Gastroesophageal sphincter (tissue), 4 donors: ENCODE measurements around the gene APOBEC3G. TPM values are rescaled to one million over a fixed set of nuclear protein-coding genes. Genes with fewer than 3 reads are reported as not detected.
"Not testable (repeated sequence)": the region's sequence is repeated elsewhere in the genome, so short reads cannot be mapped to it uniquely, and the experiment has no call there.

Experiments
- ATAC-seq: fragments of 150-250 bp; one replicate; pipeline ENCODE4 v1.9.1; 2016; ENCODE audit warnings: mild to moderate bottlenecking, moderate library complexity
- H3K27ac ChIP-seq, 4 donors: fragments of 200-600 bp; sonication (generic) in 3 of 4; 1 replicate in 3 of 4; 2 replicates in 1 of 4; pipeline ENCODE4 v1.5.1; 2016 to 2019
- H3K27me3 ChIP-seq: fragments of 200-600 bp; sonication (generic); one replicate; pipeline ENCODE4 v1.5.1; 2019
- H3K36me3 ChIP-seq, 2 donors: fragments of 200-600 bp; sonication (generic); one replicate each; pipeline ENCODE4 v1.5.1; 2019; ENCODE audit warnings: control low read depth in 1 of 2
- H3K4me1 ChIP-seq, 3 donors: fragments of 200-600 bp; sonication (generic); 1 replicate in 2 of 3; 2 replicates in 1 of 3; pipeline ENCODE4 v1.5.1; 2016 to 2019; ENCODE audit warnings: control low read depth in 2 of 3
- H3K4me3 ChIP-seq, 2 donors: fragments of 200-600 bp; sonication (generic); one replicate each; pipeline ENCODE4 v1.5.1; 2019; ENCODE audit warnings: mild to moderate bottlenecking in 1 of 2, moderate library complexity in 1 of 2
- H3K9me3 ChIP-seq, 3 donors: fragments of 200-600 bp; sonication (generic); one replicate each; pipeline ENCODE4 v1.5.1; 2017 to 2019; ENCODE audit warnings: control low read depth in 2 of 3
- EP300 ChIP-seq: sonication (generic); formaldehyde crosslinking; IDR thresholded peaks from one replicate; pipeline ENCODE4 v1.6.1; 2017; ENCODE audit warnings: antibody characterized with exemption, mild to moderate bottlenecking
- POLR2A ChIP-seq, 2 donors: fragments of 450-650 bp; IDR thresholded peaks; one replicate each; pipeline ENCODE4 v1.6.1; 2017; ENCODE audit warnings: antibody characterized with exemption in 2 of 2, mild to moderate bottlenecking in 2 of 2, moderate library complexity in 1 of 2
- POLR2AphosphoS5 ChIP-seq: sonication (generic); formaldehyde crosslinking; IDR thresholded peaks from one replicate; pipeline ENCODE4 v1.6.1; 2017; ENCODE audit warnings: antibody characterized with exemption
- WGBS, 2 donors: methylation state at CpG; one replicate each; pipeline ENCODE4 v1.1.5; 2018; ENCODE audit warnings: low coverage in 1 of 2; 5-methylcytosine and 5-hydroxymethylcytosine counted together
- total RNA-seq, 4 donors: library from RNA; depleted of rRNA; stranded (reverse); fragments of >200 nt; gene quantifications; one replicate each; pipeline ENCODE4 v1.1.0, GENCODE V29; 2016
- TF ChIP-seq, protein P1 (sequence below), 4 experiments: fragments of 200-600 bp in 2 of 4; fragments of 450-650 bp in 2 of 4; sonication (generic) in 1 of 4; IDR thresholded peaks; one replicate each; pipeline ENCODE4 v1.5.1; 2017 to 2019; ENCODE audit warnings: antibody characterized with exemption in 4 of 4, mild to moderate bottlenecking in 2 of 4, moderate library complexity in 2 of 4

APOBEC3G gene
- total RNA-seq, 4 donors from 2014 or later, result 3.2 to 8.3 (median 7.3) TPM

DNA sequence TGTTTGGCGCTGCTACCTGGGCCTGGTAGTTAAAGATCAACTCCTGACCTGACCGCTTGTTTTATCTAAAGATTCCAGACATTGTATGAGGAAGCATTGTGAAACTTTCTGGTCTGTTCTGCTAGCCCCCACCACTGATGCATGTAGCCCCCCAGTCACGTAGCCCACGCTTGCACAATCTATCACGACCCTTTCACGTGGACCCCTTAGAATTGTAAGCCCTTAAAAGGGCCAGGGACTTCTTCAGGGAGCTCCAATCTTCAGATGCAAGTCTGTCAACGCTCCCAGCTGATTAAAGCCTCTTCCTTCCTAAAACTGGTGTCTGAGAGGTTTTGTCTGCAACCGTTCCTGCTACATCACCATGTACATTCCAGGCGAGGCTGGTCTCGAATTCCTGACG is 21.4 kb upstream of the APOBEC3G start:
- WGBS, 2 donors, result 92 to 100% methylated on average over 5 to 7 of the region's 11 CpGs
- no peaks in the 10 kb centered on the region for H3K4me1 ChIP-seq
- no peak for TF ChIP-seq POLR2A (IDR thresholded peaks at IDR 0.05)
- no peak for TF ChIP-seq EP300
- no peak overlapping the region for H3K27ac ChIP-seq
- H3K4me3 ChIP-seq, result no peak overlapping the region
- H3K27me3 ChIP-seq, result peaks cover 12% of the 10 kb centered on the region
- H3K36me3 ChIP-seq, result no peaks in the 10 kb centered on the region
- ATAC-seq, result no peak
- no peaks in the 10 kb centered on the region for H3K9me3 ChIP-seq

DNA sequence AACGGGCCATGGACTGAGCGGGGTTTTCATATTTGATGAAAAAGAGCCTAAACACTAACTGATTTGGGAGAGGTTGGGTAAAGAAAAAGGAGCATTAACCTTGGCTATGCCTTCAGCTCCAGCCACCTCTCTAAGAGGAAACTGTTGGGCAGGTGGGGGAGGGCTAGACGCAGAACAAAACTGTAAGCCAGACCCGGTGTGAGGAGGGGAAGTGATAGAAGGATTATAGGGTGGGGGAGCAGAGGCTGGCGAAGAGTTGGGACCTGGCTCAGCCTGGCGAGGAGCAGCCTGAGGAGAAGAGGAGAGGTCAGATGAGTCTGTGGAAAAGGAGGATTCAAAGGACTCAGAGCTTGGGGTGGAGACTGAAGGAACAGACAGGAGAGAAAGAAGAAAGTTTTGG is 15.8 kb upstream of the APOBEC3G start:
- H3K27me3 ChIP-seq, H3K27ac ChIP-seq, H3K36me3 ChIP-seq, ATAC-seq, H3K4me1 ChIP-seq, H3K9me3 ChIP-seq, H3K4me3 ChIP-seq: not testable (repeated sequence)
- 48 to 63% methylated on average over 2 to 6 of the region's 6 CpGs for WGBS, 2 donors

DNA sequence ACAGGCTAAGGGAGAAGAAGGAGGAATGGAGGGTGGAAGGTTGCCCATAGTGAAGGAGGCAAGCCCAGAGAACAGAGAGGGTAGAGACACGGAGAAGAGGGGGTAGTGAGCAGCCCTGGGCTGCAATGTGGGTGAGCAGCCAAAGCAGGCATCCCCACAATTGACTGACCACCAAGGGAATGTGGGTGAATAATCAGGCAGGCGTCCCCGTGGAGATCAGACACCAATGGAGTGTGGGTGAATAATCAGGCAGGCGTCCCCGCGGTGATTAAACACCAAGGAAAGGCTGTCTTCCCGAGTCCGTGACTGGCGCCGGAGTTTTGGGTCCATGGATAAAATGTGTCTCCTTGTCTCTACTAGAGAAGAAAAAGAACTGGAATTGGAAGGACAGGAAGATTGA is 15.1 kb upstream of the APOBEC3G start:
- not testable (repeated sequence) for H3K36me3 ChIP-seq, H3K27me3 ChIP-seq, H3K27ac ChIP-seq, ATAC-seq, H3K4me1 ChIP-seq, H3K4me3 ChIP-seq, H3K9me3 ChIP-seq
- WGBS, 2 donors, result 72 to 85% methylated on average over 2 to 10 of the region's 10 CpGs

DNA sequence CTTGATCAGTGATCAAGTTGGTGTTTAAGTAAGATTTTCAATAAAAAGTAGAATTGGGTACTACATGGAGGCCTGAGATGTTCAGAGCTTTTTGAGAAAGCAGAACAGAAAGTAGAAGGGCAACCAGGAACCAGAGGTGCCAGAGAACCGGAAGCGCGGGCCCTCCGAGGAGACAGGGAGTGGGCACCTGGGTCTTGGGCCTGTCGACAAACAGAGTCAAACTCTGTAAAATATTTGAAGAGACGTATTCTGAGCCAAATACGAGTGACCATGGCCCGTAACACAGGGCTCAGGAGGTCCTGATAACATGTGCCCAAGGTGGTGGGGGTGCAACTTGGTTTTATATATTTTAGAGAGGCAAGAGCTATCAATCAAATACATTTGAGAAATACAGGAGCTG is 13.2 kb upstream of the APOBEC3G start:
- not testable (repeated sequence) for ATAC-seq, H3K27ac ChIP-seq, H3K4me1 ChIP-seq, H3K9me3 ChIP-seq, H3K36me3 ChIP-seq, H3K27me3 ChIP-seq, H3K4me3 ChIP-seq
- WGBS, 2 donors, result 91 to 93% methylated on average over 5 to 8 of the region's 8 CpGs

DNA sequence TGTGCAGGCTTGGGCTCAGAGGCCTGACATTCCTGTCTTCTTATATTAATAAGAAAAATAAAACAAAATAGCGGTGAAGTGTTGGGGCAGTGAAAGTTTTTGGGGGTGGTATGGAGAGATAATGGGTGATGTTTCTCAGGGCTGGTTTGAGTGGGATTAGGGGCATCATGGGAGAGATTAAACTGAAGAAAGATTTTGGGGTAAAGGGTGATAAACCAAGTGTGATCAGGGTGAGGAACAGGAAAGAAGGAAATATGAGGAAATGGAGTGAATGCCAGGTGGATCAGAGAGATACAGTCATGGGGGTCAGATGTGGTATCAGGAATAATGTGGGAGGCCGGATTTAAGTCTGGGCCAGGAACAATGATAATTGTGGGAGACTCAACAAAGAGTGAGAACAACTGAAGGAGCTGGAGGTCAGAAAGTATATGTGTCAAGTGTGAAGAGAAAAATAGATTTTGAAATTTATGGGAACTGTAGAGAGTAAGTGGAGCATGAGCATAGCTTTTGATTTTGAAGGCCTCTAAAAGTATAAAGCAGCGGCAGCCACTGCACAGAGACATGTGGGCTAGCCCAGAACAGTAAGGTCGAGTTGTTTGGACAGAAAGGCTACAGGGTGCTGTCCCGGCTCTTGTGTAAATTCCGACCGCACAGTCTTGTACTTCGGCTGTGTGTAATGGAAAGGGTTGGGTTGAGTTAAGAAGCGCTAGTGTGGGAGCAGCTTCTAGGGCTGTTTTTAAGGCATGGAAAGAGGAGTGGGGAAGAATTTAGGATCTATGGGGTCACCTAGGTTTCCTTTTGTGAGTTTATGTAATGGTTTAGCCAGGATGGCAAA is 10.4 kb upstream of the APOBEC3G start:
- not testable (repeated sequence) for H3K4me3 ChIP-seq, H3K9me3 ChIP-seq, H3K27me3 ChIP-seq, H3K27ac ChIP-seq, ATAC-seq, H3K4me1 ChIP-seq, H3K36me3 ChIP-seq
- 86 to 89% methylated on average over 3 to 9 of the region's 9 CpGs for WGBS, 2 donors

DNA sequence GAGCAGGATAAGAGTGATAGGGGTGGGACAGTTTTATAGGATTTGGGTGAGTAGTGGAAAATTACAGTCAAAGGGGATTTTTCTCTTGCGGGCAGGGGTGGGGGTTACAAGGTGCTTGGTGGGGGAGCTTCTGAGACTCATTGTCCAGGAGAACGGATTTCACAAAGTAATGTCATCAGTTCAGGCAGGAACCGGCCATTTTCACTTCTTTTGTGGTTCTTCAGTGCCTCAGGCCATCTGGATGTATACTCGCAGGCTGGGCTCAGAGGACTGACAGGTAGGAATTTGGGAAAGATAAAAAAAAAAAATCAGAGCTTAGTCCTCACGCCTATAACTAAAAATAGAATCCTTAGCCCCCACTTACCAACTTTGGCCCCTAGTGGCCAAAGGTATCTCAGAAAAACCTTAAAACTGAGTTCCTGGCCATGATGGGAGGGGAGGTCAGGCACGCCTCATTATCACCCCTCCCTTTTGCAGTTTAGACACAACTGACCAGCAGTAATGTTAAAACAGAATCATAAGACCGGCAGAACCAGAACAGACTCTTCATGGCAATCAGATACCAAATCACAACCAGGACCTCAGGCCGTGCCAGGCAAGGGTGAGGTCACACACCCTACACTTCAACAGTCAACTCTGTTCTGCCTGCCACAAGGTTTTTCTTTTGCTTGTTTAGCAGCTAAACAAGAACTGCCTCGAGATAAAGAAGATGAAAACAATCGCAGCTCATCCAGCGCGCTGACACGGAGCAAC is 8.9 kb upstream of the APOBEC3G start:
- Histone ChIP-seq H3K27ac (no peak overlapping the region), H3K4me3 (no peak overlapping the region), H3K4me1 (no peaks in the 10 kb centered on the region), H3K27me3 (no peaks in the 10 kb centered on the region), H3K9me3 (no peaks in the 10 kb centered on the region), H3K36me3 (no peaks in the 10 kb centered on the region)
- TF ChIP-seq EP300, result no peak
- TF ChIP-seq POLR2AphosphoS5, result no peak
- TF ChIP-seq POLR2A (IDR thresholded peaks at IDR 0.05), result no peak
- TF ChIP-seq, protein P1, sequence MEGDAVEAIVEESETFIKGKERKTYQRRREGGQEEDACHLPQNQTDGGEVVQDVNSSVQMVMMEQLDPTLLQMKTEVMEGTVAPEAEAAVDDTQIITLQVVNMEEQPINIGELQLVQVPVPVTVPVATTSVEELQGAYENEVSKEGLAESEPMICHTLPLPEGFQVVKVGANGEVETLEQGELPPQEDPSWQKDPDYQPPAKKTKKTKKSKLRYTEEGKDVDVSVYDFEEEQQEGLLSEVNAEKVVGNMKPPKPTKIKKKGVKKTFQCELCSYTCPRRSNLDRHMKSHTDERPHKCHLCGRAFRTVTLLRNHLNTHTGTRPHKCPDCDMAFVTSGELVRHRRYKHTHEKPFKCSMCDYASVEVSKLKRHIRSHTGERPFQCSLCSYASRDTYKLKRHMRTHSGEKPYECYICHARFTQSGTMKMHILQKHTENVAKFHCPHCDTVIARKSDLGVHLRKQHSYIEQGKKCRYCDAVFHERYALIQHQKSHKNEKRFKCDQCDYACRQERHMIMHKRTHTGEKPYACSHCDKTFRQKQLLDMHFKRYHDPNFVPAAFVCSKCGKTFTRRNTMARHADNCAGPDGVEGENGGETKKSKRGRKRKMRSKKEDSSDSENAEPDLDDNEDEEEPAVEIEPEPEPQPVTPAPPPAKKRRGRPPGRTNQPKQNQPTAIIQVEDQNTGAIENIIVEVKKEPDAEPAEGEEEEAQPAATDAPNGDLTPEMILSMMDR (IDR thresholded peaks at IDR 0.05), result no peak
- WGBS, 2 donors, result 68 to 84% methylated on average over 10 to 11 of the region's 13 CpGs
- no peak for ATAC-seq

DNA sequence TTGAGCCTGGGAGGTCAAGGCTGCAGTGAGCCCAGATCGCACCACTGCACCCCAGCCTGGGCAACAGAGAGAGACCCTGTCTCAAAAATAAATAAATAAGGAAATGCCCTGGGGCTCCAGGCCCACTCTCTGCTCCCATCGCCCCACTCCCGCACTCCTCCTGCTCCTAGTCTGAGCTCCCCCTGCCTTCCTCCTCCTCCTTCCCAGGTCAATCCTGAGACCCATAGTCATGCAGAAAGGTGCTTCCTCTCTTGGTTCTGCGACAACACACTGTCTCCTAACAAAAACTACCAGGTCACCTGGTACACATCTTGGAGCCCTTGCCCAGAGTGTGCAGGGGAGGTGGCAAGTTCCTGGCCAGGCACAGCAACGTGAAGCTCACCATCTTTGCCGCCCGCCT is 6.9 kb upstream of the APOBEC3G start:
- WGBS, 2 donors, result 86 to 89% methylated on average over 4 to 6 of the region's 7 CpGs
- Histone ChIP-seq H3K27ac (no peak overlapping the region), H3K36me3 (no peaks in the 10 kb centered on the region), H3K9me3 (no peaks in the 10 kb centered on the region), H3K27me3 (no peaks in the 10 kb centered on the region), H3K4me3 (no peak overlapping the region), H3K4me1 (no peaks in the 10 kb centered on the region)
- no peak for ATAC-seq
- TF ChIP-seq POLR2AphosphoS5 (no peak), POLR2A (IDR thresholded peaks at IDR 0.05) (no peak), EP300 (no peak)
- TF ChIP-seq, protein P1 (IDR thresholded peaks at IDR 0.05), result no peak
